ENCODE results near the gene SCAPER.
A peak's percentile ranks its signal among the peaks of the same experiment; 100 is the strongest.
"Not testable (repeated sequence)": the region's sequence is repeated elsewhere in the genome, so short reads cannot be mapped to it uniquely, and the experiment has no call there.

The SCAPER gene

DNA sequence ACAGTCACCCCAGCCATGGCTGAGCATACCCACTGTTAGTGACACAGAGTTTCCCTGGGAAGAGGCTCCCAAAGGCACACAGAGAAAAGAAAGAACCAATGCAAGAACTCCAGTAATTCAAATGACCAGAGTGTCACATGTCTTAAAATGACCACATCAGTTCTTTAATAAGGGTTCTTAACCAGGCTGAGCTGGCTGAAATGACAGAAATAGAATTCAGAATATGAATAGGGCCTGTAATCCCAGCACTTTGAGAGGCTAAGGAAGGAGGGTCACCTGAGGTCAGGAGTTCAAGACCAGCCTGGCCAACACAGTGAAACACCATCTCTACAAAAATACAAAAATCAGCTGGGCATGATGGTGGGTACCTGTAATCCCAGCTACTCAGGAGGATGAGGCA, 54.8 kb downstream of the SCAPER start:
- not testable (repeated sequence) for DNase-seq (ENCODE audit: low spot score)

DNA sequence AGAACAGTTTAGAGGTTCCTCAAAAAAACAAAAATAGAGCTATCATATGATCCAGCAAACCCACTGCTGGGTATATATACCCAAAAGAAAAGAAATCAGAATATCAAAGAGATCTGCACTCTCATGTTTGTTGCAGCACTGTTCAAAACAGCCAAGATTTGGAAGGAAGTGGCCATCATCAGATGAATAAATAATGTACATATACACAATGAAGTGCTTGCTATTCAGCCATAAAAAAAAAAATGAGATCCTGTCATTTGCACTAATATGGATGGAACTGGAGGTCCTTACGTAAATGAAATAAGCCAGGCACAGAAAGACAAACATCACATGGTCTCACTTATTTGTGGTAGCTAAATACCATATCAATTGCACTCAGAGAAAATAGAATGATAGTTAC, 58.4 kb downstream of the SCAPER start:
- DNase-seq (ENCODE audit: low spot score) = no peak

DNA sequence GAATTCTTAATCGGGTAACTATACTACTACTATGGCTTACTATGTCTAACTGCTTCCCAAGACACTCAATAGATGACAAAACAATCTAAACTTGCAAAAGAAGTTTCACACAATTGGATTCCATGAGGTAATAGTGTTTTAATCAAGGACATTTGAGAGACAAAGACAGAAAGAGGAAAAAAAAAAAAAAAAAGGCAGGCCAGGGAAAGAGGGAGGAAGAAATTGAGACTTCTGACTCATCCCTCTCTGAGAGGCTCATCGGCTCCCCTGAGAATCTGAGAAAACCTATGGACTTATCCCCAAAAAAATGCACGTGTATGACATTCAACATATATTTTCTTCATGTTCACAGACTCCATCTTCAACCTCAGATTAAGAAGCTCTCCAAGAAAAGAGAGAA, 61.0 kb downstream of the SCAPER start:
- DNase-seq (ENCODE audit: low spot score) = no peak

DNA sequence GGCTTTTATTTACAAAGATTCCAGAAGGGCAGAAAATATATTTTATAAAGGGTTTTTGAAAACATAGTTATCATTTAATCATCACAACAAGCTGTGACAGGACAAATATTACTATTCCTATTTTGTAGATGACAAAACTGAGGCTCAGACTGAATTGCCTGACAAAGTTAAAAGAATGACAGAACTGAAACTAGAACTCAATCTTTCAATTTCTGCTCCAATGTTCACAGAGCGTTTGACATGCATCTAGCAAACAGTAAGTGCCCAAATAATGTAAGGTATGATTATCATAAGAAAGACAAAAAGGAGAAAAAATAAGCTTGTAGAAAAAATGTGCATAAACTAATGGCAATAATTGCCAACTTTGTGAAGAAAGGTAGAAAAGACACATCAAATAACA, 61.9 kb downstream of the SCAPER start:
- DNase-seq (ENCODE audit: low spot score) = no peak

DNA sequence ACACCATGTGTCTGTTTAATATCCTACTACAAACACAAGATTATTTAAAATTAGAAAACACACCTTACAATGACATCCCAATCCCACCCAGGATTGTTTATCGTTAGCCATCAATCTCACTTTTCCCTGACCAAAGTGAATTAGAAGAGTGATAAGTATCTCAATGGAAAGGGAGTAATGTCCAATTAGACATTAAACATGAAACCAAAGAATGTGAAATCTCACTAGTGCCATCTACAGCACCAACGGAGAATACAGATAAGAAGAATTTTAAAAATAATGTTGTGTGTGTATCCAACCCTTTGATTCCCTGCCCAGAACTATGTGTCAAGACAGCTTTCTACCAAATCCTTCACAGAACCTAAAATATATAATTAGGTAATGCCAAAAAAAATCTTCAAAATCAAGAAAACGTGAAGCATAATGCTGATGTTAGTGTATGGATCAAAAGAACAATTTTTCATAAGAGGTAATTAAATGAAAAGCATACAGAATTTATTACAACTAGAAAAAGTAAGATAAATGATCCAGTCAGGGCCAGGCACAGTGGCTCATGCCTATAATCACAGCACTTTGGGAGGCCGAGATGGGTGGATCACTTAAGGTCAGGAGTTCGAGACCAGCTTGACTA, 64.2 kb downstream of the SCAPER start:
- DNase-seq (ENCODE audit: low spot score) = peak; percentile 72

DNA sequence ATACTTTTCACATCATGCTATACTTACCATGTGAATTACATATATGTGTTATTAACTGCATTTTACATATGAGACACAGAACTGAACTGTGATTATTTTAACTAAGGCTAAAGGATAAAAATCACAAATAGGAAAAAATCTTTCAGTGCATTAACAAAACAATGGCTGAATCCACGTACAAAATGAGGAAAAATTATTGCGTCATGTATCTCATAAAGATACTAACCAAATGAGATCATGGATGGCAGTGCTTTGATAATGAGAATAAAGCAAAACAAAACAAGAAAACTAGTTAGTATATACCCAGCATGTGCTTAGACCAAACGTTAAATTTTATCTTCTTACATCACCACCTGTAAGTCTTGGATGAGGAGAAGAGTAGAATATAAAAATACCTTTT, 66.0 kb downstream of the SCAPER start:
- no peak for DNase-seq (ENCODE audit: low spot score)

DNA sequence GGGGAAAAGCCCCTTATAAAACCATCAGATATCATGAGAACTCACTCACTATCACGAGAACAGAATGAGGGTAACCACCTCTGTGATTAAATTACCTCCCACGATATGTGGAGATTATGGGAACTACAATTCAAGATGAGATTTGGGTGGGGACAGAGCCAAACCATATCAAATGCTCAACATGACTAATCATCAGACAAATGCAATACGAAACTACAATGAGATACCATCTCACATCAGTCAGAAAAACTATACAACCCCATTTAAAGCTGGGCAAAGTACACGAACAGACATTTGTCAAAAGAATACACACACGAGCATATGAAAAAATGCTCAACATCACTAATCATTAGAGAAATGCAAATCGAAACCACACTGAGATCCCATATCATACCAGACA, 67.7 kb downstream of the SCAPER start:
- no peak for DNase-seq (ENCODE audit: low spot score)

DNA sequence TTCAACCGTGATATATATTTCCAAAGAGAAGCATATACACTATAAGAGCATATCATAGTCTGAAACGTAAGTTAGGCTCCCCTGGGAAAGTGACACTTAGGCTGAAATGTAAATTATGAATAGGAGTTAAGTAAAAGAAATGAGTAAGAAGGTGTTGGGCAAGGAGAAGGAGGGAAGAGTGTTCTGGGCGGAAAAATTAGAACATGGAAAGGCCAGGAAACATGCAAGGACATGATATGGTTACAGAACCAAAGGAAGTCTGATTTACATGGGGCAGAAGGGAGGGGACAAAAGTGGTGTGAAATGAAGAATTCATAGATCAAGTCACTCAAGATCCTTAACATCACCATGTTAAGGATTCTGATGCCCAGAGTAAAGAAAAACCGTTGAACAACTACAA, 75.2 kb downstream of the SCAPER start:
- no peak for DNase-seq (ENCODE audit: low spot score)

DNA sequence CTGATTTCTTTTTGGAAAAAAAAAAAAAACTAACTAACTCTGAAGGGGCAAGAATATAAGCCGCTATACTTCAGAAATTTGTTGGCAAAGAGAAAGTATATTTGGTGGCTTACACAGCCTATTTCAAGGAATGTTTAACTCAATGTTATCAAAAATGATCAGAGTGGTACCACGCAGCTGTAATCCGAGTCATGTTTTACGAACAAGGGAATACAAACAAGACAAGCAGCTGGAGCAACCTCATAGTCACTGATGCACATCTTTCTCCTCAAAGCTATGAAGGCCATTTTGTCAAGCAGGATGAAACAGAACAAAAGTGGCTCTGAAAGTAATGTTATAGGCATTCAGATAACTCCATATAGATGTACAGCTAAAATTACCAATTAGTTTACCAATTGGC, 81.2 kb downstream of the SCAPER start:
- no peak for DNase-seq (ENCODE audit: low spot score)

DNA sequence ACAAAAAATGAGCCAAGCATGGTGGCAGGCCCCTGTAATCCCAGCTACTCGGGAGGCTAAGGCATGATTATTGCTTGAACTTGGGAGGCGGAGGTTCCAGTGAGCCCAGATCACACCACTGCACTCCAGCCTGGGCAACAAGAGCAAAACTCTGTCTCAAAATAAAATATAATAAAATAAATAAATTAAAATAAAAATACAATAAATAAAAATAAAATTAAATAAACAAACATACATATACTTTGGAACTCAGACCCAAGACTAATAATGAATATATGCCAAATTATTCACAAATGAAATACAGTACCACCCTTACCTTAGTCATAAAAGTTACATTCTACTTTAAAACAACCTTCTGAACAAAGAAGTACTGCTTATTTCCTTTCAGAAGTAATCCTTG, 81.8 kb downstream of the SCAPER start:
- no peak for DNase-seq (ENCODE audit: low spot score)

DNA sequence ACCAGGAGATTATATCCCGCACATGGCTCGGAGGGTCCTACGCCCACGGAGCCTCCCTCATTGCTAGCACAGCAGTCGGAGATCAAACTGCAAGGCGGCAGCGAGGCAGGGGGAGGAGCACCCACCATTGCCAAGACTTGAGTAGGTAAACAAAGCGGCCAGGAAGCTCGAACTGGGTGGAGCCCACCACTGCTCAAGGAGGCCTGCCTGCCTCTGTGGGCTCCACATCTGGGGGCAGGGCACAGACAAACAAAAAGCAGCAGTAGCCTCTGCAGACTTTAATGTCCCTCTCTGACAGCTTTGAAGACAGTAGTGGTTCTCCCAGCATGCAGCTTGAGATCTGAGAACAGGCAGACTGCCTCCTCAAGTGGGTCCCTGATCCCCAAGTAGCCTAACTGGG, 86.2 kb downstream of the SCAPER start:
- DNase-seq (ENCODE audit: low spot score) = not testable (repeated sequence)

DNA sequence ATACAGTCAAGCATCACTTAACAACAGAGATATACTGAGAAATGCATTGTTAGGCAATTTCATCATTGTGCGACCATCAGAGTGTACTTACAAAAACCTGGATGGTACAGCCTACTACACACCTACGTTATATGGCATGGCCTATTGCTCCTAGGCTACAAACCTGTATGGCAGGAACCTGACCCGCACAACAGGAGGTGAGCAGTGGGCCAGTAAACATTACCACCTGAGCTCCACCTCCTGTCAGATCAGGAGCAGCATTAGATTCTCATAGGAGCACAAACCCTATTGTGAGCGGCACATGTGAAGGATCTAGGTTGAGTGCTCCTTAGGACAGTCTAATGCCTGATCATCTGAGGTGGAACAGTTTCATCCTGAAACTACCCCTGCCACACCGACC, 89.7 kb downstream of the SCAPER start:
- no peak for DNase-seq (ENCODE audit: low spot score)

DNA sequence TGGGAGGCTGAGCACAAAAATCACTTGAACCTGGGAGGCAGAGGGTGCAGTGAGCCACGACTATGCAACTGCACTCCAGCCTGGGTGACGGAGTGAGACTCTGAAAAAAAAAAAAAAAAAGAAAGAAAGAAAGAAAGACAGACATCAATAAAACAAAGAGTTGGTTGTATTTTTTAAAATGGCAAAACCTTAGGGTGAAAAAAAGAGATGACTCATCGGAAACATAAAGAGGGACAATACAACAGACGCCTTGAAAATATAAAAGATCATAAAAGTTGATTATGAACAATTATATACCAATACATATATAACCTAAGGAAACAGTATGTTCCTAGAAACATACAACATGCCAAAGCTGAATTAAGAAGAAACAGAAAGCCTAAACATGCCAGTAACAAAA, 92.8 kb downstream of the SCAPER start:
- DNase-seq (ENCODE audit: low spot score) = no peak

DNA sequence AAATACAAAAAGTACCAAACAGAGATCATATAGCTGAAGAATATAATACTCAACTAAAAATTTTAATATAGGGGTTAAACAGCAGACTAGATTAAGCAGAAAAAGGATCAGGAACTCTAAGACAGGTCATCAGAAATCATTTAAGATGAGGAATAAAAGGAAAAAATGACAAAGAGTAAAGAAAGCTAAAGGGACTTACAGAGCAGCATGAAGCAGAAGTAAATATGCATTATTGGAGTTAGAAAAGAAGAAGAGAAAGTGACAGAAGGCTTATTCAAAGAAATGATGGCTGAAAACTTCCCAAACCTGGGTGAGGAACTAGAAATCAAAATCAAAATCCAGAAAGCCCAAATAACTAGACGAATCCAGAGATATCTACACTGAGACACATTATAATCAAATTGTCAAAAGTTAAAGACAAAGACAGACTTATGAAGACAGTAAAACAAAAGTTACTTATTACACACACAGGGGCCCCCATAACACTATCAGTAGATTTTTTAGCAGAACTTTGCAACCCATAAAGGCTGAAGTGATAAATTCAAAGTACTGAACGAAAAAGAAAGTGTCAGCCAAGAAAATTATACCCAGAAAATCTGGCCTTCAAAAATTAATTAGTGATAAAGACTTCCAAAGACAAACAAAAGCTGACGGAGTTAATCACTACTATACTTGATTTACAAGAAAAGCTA, 95.6 kb downstream of the SCAPER start:
- no peak for DNase-seq (ENCODE audit: low spot score)

DNA sequence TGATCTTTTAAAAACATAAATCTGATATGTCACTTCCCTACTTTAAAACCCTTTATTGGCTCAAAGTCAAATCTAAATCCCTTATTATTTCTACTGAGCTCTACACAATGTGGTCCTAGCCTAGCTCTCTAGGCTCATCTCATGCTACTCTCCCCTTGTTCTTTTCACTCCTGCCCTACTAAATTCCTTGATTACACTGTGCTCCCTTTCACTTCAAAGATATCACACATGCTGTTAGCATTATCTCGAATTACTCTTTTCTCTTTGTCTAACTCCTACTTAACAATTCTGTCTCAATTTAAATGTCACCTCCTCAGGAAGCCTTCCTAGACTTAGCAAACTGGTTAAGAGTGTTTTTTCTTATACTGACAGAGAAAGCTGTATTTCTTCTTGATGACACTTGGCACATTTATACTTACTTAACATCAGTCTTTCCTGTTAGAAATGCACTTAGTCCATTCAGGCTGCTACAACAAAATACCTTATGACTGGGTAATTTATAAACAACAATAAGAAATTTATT, 102.0 kb downstream of the SCAPER start:
- no peak for DNase-seq (ENCODE audit: low spot score)

DNA sequence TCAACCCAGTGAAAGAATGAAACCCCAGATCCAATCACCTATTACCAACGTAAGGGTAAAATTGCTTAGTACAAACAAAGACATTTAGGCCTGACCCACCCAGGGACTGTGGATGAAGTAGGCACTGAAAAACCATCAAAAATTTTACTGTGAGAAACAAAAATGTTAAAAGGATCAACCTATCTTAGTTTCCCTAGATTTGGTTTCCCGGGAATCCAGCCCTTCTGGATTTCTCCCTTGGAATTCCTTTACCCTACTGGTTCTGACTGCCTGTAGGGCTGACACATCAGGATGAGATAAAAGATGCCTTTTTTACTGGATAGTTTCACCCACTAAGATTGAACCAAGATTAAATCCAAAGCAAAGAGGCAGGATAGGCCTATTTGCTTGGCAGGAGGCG, 102.7 kb downstream of the SCAPER start:
- no peak for DNase-seq (ENCODE audit: low spot score)

DNA sequence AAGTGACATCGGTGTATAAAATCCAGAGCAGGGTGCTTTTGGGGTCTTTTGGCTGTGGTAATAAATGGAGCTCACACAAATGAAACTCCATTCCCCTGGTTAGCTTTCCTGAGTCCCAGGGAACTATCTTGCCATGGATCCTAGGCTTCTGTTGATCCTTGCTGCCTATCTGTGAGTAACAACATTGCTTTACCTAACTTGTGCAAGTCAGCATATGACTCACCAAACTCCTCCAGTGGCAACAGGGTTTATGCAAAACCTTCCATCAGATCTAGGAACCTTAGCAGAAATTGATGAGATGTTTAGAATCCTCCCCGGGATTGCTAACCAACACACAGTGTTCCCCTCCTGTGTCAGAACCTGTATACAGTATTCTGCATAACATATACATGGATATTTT, 105.4 kb downstream of the SCAPER start:
- DNase-seq (ENCODE audit: low spot score) = peak; percentile 60

DNA sequence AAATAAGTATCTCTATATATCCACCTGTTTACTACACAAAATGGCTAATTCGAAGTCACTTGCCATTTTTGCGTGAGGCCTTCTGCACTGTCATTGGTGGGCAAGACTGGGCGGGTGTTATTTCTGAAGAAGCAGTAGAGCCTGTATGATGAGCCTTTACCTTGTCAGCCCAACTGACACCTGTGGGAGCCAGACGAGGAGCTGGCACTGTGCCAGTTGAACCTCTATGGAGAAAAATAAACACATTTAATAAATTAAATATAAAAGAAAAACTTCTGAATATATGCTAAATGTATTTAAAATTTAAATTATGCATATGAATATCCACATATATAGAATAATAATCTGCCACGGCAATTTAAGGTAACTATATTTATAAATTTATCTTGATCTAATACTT, 109.9 kb downstream of the SCAPER start:
- no peak for DNase-seq (ENCODE audit: low spot score)

DNA sequence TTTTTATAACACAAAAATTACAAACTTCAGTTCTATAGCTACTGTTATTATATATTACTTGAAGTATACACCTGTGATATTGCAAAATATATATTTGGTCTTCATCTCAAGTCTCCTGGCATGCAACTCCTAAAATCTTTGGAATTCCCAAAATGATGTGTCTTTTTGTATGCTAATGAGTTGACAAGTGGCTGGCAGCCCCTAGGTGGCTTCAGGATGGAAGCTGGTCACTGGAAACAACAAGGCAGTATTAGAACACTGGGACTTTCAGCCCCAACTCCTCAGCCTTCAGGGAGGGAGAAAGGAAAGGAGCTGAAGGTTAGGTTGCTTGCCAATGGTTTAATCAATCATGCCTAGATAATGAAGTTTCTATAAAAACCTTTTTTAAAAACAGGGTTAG, 112.0 kb downstream of the SCAPER start:
- no peak for DNase-seq (ENCODE audit: low spot score)

DNA sequence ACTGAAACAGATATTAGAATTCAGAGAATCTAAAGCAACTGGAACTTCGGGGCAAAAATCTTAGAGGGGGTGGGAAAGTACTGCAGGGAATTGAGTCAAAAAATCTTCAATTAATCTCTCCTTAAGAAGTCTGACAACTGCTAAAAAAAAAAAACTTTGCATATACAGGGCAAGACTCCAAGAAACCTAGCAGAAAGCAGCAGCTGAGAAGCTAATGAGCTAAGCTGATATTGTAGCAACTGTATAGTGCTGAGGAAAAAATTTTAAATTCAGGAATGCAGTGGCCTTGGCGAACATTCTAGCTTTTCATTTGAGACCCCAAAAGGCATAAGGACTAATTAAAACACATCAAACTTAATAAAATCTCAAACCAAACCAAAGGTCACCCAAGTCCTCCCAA, 113.6 kb downstream of the SCAPER start:
- DNase-seq (ENCODE audit: low spot score) = no peak

DNA sequence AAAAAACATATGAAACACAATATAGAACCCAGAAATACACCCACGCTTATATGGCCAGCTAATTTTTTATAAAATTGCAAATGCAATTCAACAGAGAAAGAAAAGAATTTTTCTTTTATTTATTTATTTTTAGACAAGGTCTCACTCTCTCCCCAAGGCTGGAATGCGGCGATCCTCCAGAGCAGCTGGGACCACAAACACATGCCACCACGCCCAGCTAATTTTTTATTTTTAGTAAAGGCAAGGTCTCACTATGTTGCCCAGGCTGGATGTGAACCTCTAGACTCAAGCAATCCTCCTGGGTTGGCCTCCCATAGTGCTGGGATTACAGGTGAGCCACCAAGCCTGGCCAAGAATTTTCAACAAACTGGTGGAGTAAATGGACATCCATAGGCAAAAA, 117.9 kb downstream of the SCAPER start:
- no peak for DNase-seq (ENCODE audit: low spot score)

DNA sequence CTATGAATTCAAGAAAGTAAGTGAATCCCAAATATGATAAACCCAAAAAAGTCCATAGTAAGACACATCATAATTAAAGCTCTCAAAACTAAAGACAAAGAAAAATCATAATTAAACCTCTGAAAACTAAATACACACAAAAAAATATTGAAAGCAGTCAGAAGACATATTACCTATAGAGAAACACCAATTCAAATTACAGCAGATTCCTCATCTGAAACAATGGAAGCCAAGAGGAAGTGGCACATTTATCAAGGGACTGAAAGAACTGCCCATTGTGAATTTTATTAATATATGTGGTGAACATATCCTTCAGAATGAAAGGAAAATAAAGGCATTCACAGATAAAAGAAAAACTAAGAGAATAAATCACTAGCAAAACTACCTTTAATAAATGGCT, 128.2 kb downstream of the SCAPER start:
- DNase-seq (ENCODE audit: low spot score) = no peak

DNA sequence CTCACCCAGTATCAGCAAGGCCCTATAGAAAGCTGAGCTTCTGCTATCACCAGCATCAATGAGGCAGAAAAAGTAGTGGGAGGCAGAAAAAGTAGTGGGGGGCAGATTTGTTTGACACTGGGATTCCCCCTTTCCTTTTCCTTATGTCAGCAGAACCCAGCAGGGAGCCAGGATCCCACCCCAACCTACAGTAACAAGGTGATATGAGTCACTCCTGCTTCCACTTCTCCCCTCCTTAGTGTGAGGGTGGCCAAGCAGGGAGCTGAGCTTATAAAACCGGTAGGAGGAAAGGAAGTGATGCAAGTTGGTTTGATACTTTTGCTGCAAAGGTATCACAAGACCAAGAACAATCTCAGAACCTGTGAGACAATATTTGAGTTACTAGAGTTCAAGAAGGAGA, 128.7 kb downstream of the SCAPER start:
- DNase-seq (ENCODE audit: low spot score) = no peak

DNA sequence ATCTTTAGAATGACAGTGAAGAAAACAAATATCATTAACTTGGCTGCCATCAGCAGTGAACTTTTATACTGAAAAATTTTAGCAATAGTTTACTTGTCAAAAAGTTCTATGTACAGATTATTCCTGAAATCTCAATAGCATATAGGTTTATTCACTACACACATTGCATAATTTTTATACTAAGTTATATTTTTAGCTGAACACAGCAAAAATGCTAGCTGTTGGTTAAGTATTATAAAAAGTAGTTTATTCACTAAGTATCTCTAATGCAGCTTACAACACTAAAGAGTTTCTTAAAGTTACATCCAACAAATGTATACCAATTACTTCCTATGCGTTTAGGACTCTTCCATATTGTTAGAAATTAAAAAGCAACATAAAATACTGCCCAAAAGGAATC, 131.9 kb downstream of the SCAPER start:
- no peak for DNase-seq (ENCODE audit: low spot score)

All from RKO (cell line).